ENCODE results near the gene HSF5. TPM values are rescaled to one million over a fixed set of nuclear protein-coding genes. Genes with fewer than 3 reads are reported as not detected.
A peak's percentile ranks its signal among the peaks of the same experiment; 100 is the strongest.

The HSF5 gene
- total RNA-seq, 2 donors from 2014 or later = 1.2 to 2.6 TPM

- Mint-ChIP-seq H3K9me3 (no peaks in the 10 kb centered on the region), H3K36me3 (ENCODE audit: low read depth) (no peaks in the 10 kb centered on the region), H3K27me3 (no peaks in the 10 kb centered on the region), H3K27ac (no peak overlapping the region), H3K4me1 (no peaks in the 10 kb centered on the region), H3K4me3 (no peak overlapping the region)
- ATAC-seq (replicated peaks) = no peak
Observed at GRCh38 chr17:58373003-58373402, 115.2 kb downstream of the HSF5 start.

- Mint-ChIP-seq H3K4me1 (no peaks in the 10 kb centered on the region), H3K27ac (peak overlapping the region; percentile 1), H3K4me3 (no peak overlapping the region), H3K36me3 (ENCODE audit: low read depth) (no peaks in the 10 kb centered on the region), H3K9me3 (no peaks in the 10 kb centered on the region), H3K27me3 (no peaks in the 10 kb centered on the region)
- ATAC-seq (replicated peaks) = no peak
Observed at GRCh38 chr17:58371300-58371950, 116.8 kb downstream of the HSF5 start.

GRCh38 chr17:58370716-58371115 is 117.5 kb downstream of the HSF5 start:
- H3K27me3 Mint-ChIP-seq = no peaks in the 10 kb centered on the region

GRCh38 chr17:58370309-58370708 is 117.9 kb downstream of the HSF5 start:
- no peak for ATAC-seq (replicated peaks)
- Mint-ChIP-seq H3K4me3 (no peak overlapping the region), H3K4me1 (no peaks in the 10 kb centered on the region), H3K9me3 (no peaks in the 10 kb centered on the region), H3K36me3 (ENCODE audit: low read depth) (no peaks in the 10 kb centered on the region), H3K27ac (peak overlapping the region; percentile 23), H3K27me3 (no peaks in the 10 kb centered on the region)

More at GRCh38 chr17:58370716-58371115, 117.5 kb downstream of the HSF5 start:
- no peaks in the 10 kb centered on the region for H3K4me1 Mint-ChIP-seq
- no peaks in the 10 kb centered on the region for H3K9me3 Mint-ChIP-seq
- H3K4me3 Mint-ChIP-seq = no peak overlapping the region
- ATAC-seq (replicated peaks) = no peak
- no peaks in the 10 kb centered on the region for H3K36me3 Mint-ChIP-seq (ENCODE audit: low read depth)
- H3K27ac Mint-ChIP-seq = peak overlapping the region; percentile 23

Other genes starting within 250 kb of the HSF5 start
- under 1 TPM in 1 of 2 donors, not detected in 1; 0.16 TPM for gene LPO, start 249.8 kb downstream of the HSF5 start, total RNA-seq
- 1 to 10 TPM; 1.2 to 2.0 TPM for gene MPO, start 207.5 kb downstream of the HSF5 start, total RNA-seq
- gene TSPOAP1, start 159.6 kb downstream of the HSF5 start, total RNA-seq = 100 to 1,000 TPM in 1 of 2 donors, 10 to 100 TPM in 1; 97.2 to 107 TPM
- gene SUPT4H1, start 136.2 kb downstream of the HSF5 start, total RNA-seq = 100 to 1,000 TPM; 117 to 147 TPM
- under 1 TPM; 0.71 to 0.85 TPM for gene RNF43, start 70.9 kb downstream of the HSF5 start, total RNA-seq
- gene MTMR4, start 26.2 kb upstream of the HSF5 start, total RNA-seq = 10 to 100 TPM; 67.1 to 72.1 TPM
- gene TEX14, start 203.6 kb upstream of the HSF5 start, total RNA-seq = under 1 TPM; 0.30 to 0.32 TPM
- gene RAD51C, start 204.2 kb upstream of the HSF5 start, total RNA-seq = 100 to 1,000 TPM in 1 of 2 donors, 10 to 100 TPM in 1; 75.3 to 112 TPM